ENCODE results near the gene TMEM114.

DNA sequence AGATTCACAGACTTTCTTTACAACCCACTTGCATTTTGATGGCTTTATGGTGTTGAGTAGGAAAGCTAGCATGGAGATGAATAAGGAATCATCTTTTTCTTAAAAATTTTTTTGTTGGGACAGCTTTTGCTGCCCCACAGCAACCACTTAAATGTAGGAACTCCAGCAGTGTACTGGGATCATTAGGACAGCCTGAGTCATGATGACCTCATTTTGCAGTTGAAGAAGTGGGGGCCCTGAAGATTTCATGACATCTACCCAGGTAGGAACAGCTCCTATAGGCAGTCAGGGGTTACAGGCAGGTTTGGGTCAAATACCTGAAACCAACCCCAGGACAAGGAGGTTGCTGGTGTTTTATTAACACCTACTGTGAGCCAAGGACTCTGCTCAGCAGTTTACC, 33.3 kb upstream of the TMEM114 start:
- TF ChIP-seq, protein P1, sequence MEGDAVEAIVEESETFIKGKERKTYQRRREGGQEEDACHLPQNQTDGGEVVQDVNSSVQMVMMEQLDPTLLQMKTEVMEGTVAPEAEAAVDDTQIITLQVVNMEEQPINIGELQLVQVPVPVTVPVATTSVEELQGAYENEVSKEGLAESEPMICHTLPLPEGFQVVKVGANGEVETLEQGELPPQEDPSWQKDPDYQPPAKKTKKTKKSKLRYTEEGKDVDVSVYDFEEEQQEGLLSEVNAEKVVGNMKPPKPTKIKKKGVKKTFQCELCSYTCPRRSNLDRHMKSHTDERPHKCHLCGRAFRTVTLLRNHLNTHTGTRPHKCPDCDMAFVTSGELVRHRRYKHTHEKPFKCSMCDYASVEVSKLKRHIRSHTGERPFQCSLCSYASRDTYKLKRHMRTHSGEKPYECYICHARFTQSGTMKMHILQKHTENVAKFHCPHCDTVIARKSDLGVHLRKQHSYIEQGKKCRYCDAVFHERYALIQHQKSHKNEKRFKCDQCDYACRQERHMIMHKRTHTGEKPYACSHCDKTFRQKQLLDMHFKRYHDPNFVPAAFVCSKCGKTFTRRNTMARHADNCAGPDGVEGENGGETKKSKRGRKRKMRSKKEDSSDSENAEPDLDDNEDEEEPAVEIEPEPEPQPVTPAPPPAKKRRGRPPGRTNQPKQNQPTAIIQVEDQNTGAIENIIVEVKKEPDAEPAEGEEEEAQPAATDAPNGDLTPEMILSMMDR (IDR thresholded peaks at IDR 0.05; ENCODE audit: insufficient read depth, low read length), result no peak
- TF ChIP-seq POLR2AphosphoS5 (IDR thresholded peaks at IDR 0.05; ENCODE audit: low read depth), result no peak
